HUDEP-2 (cell line): ENCODE results near the gene ZNF573.
"Not testable (repeated sequence)": the region's sequence is repeated elsewhere in the genome, so short reads cannot be mapped to it uniquely, and the experiment has no call there.

Experiments used
- DNase-seq, 76 experiments: peaks; one replicate each; lab custom pipeline; 2025; ENCODE audit not compliant: unreplicated experiment in 76 of 76; lab: John Stamatoyannopoulos, UW

The ZNF573 gene

DNA sequence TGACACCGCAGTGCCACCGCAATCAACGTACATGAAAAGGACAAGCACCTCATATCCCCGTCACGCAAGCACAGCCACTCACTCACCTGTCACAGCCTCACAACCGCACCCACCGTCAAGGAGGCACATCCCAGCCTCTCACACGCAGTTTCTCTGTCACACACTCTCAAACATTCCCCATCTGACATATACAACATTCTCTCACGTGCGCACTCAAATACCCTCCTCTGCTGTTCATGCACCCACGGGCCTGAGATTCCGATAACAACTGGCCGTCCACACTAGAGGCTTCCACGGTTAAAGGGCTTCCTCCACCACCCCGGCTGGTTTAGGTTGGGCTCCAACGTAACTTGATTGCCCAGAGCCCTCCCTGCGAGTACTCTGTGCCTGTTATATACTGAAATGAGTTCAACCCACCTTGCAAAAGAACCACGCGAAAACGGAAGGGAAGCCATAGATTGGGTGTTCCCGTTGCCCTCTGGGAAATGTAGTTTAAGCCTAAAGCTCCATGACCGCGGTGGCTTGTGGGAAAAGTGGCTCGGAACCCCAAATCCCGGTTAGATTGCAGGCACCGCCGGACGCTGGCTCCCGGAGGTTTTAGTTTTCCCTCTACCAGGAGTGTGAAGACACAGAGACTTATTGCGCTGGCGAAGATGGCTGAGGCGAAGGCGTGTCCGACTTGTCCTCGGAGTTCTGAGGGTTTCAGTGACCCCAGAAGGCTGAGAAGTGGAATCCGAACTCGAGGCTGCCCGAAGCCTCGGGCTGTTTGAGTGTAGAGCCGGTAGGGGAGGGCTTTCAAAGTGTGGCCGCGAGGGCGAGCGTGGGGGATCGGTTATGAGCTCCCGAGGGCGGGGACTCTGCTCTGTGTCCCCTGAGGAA is at the start of gene ZNF573:
ZNF573 (minus strand) TSS at position 460 of the 879 bp plus-strand sequence. CDS start 5,857 bp downstream, outside the sequence.
- DNase-seq, result peak in 74 of 76 experiments; percentile 21 to 89 (median 76)

DNA sequence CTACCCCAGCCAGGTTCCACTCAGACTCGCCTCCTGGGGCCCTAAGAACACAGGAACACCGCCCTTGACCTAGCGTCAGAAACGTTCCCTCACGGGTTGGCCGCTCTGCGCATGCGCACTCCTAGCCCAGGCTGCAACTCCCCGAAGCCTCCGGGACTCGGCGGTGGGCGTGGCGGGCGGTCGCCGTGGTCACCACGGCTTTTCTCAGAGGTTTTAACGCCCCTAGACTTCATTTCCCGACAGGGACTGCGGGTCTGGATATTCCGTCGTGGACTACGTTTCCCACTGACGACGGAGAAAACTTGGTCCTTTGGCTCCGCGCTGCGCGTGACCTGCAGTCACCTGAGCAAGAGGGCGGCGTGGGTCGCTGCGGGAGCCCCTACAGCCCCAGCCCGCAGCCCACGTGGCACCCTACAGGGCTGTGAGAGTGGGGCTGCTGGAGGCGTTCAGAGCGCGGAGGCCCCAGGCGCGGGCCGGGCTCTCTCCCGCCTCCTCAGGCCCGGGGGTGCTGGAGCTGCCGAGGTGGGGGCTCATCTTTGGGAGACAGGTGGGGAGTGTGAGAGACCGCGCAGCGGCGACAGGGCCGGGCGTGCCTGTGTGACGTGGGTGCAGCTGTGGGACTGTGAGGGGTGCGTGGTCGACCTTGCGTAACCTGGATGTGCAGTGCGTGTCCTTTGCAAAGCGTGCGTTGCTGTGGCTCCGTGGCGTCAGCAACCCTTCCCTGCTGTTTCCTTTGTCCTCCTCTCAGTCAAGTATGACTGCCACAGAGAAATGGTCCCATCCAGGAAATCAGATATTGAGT is 38.0 kb upstream of the ZNF573 start:
- DNase-seq, result peak in 5 of 76 experiments; percentile 1 to 36 (median 12)

DNA sequence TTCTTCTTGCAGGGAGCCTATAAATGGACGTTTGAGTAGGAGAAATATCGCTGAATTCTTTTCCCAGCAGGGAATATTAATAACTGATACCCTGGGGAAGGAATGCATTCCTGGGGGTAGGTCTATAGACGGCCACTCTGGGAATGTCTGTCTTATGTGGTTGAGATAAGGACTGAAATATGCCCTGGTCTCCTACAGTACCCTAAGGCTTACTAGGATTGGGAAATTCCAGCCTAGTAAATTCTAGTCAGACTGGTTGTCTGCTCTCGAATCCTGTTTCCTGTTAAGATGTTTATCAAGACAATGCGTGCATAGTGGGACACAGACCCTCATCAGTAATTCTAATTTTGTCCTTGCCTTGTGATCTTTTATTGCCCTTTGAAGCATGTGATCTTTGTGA is 36.2 kb upstream of the ZNF573 start:
- not testable (repeated sequence) for DNase-seq

DNA sequence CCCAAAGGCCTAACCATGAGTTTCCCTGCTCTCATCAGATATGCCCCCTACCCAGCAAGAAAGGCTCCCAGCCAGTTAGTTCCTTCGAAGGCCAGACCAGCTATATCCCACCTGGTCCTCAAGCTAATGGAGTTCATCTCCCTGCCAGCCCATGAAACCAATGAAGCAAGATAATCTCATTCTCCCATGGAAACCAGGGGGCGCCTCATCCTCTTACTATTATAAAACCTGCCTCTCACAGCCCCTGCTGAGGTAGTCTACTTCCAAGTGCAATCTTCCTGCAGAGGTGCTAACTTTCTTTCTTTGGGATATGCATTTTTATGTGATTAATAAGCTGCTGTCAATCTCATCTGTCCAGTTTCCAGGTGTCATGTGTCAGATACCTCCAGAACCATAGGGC is 34.0 kb upstream of the ZNF573 start:
- no peak for DNase-seq

DNA sequence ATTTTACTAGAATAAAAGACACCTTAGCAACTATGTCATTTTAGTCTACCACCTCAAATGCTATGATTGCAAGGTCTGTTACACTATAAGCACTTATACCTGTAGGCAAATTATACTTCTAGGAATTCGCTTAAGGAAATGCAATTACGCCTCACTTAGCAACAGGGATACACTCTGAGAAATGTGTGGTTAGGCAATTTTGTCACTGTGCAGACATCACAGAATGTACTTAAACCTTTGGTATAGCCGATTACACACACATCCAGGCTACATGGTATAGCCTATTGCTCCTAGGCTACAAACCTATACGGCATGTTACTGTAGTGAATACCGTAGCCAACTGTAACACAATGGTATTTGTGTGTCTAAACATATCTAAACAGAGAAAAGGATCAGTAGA is 30.0 kb upstream of the ZNF573 start:
- DNase-seq, result no peak

DNA sequence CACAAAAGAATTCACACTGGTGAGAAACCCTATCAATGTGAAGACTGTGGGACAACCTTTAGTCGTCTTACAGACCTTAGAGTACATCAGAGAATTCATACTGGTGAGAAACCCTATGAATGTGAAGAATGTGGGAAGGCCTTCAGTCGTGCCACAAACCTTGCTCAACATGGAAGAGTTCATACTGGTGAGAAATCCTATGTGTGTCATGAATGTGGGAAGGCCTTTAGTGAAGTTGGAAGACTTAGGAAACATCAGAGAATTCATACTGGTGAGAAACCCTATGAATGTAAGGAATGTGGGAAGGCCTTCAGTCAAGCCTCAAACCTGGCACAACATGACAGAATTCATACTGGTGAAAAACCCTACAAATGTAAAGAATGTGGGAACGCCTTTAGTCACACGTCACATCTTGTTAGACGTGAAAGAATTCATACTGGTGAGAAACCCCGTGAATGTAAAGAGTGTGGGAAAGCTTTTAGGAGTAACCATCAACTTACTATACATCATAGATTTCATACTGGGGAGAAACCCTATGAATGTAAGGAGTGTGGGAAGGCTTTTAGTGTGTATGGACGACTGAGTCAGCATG is 24.0 kb upstream of the ZNF573 start:
- no peak for DNase-seq

DNA sequence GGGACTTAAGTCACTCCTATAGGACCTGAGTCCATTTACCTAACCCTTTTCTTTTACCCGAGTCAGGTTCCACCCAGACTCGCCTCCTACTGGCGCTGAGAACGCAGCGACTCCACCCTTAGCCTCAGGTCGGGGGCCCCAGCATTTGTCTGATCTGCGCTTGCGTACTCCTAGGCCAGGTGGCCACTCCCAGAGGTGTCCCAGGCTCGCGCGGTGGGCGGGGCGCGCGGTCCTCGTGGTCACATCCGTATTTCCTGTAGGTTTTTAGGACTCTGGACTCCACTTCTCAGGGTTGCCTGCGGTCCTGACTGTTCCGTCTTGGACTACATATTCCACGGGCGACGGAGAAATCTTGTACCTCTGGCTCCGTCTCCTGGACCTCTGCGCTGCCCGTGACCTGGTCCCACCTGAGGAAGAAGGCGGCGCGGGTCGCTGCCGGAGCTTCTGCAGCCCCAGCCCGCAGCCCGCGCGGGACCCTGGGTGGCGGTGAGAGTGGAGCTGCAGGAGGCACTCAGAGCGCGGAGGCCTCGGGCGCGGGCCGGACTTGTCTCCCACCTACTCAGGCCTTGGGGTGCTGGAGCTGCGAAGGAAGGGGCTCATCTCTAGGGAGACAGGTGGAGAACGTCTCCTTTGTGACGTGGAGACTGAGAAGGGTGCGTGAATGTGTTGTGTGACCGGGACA is 11.0 kb upstream of the ZNF573 start:
- no peak for DNase-seq

DNA sequence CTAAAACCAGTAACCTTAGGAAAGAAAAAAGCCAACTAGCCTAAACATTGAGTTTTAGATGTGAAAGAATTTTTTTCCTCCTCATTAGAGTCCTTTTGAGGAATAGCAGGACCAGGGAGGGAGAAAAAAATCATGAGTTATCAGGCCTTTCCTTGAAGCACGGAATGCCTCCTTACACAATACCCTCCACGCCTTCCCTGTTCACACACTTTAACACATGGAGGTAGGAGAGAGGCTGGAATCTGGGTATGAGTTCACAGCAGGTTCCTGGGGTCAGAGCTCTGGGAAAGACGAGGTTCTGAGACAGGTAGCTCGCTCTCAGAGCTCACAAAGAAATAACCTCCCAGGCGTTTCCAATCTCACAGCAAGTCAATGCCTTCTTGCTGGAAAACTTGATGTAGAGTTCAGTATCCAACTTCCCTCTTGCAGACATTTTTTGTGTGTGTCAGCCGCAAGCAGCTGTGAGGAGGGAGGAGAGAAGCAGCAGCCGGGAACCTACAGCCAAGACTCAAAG is 716 bp downstream of the ZNF573 start:
- DNase-seq, result peak in 4 of 76 experiments; percentile 4 to 62 (median 32)

DNA sequence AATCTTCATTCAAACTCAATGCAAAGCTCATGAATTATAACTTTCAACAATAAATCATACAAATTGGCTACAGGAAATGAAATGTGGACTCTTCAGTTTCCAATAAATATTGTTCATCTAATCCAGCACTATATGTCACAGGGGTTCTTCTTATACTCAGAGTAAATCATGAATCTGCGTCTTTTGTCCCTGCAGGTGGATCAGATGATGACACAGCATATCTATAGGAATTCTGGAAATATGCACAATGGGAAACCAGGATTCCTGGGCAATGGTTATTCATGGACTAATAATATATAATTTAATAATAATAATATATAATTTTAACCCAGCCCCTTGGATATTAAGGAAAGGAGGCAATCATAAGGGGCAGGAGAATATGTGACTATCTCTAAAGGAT is 8.4 kb downstream of the ZNF573 start:
- DNase-seq, result no peak

DNA sequence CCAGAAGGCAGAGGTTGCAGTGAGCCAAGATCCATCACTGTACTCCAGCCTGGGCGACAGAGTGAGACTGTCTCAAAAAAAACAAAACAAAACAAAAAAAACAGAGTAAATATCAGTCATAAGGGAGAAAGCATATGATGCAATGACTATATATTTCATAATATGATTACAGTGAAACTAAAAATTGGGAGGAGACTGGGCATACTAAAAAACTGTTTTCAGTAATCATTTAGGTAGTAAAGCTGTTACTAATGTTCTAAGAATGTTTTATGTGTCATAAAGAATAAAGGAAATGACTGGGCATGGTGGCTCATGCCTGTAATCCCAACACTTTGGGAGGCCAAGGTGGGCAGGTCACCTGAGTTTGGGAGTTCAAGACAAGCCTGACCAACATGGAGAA is 15.9 kb downstream of the ZNF573 start:
- DNase-seq, result no peak

DNA sequence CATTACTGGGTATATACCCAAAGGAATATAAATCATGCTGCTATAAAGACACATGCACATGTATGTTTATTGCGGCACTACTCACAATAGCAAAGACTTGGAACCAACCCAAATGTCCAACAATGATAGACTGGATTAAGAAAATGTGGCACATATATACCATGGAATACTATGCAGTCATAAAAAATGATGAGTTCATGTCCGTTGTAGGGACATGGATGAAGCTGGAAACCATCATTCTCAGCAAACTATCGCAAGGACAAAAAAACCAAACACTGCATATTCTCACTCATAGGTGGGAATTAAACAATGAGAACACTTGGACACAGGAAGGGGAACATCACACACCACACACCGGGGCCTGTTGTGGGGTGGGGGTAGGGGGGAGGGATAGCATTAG is 21.7 kb downstream of the ZNF573 start:
- DNase-seq, result not testable (repeated sequence)

DNA sequence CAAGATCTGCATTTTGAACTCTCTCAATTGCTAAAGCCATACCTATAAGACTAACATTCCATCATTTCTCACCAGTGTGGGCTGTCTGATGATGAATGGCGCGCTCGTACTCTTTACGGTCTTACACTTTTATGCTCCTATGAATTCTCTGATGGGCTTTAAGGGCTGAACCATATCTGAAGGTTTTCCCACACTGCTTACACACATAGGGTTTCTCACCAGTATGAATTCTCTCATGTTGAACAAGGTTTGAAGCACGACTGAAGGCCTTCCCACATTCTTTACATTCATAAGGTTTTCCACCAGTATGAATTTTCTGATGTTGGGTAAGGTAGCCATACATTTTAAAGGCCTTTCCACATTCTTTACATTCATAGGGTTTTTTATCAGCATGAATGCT is 41.0 kb downstream of the ZNF573 start:
- no peak for DNase-seq

DNA sequence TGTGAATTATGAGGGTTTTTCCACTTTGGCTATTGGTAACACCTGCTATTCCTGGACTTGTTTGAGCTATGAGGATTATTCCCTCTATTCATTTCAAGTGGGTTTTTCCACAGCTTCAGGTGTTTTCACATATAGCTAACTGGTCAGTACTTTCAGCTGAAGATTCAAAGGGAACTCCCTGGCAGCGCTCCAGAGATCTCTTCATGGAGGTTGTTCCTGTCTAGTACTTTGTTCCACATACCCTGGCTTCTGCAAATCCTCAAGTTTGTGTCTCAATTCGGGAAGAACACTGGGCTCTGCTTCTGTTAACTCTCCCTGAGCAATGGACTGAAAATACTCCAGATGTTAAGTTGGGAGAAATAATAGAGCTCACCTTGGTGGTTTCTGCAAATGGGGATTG is 54.2 kb downstream of the ZNF573 start:
- no peak for DNase-seq

DNA sequence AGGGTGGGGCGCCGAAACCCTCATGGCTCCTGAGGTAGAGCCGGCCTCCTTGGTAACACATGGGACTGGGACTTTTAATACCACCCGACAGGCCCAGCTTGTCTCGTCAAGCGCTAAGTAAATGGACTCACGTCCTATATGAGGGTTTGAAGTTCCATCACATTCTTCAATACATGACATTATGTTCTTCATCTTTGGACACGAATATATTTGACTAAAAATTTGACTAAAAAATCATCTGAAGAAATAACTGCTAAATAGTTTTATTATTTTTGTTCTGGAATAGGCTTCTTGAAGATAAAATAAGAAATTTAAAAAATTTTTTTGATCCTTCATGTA is 59.5 kb downstream of the ZNF573 start:
- no peak for DNase-seq

DNA sequence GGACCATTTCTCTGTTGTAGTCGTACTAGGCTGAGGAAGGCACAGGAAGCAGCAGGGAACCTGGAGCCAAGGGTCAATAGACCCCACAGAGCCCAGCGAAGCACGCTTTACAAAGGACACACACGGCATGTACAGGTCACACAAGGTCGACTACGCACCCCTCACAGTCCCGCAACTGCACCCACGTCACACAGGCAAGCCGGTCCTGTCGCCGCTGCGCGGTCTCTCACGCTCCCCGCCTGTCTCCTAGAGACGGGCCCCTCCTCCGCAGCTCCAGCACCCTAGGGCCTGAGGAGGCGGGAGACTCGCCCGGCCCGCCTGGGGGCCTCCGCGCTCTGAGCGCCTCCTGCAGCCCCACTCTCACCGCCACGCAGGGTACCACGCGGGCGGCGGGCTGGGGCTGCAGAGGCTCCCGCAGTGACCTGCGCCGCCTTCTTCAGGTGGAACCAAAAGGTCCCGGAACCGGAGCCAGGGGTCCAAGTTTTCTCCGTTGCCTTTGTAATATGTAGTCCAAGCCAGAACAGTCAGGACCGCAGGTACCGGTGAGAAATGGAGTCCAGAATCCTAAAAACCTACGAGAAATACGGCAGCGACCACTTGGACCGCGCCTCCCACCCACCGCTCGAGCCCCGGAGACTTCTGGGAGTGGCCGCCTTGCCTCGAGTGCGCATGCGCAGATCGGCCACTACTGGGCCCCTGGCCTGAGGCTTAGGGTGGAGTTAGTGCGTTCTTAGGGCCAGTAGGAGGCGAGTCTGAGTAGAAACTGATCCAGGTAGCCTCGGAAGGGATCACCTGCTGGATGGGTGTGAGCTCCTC is 60.1 kb downstream of the ZNF573 start, which contains the start of gene ZNF607:
ZNF607 (minus strand) TSS at position 651 of the 816 bp plus-strand sequence. CDS start 8,143 bp downstream, outside the sequence.
- peak in 74 of 76 experiments; percentile 15 to 93 (median 83) for DNase-seq

DNA sequence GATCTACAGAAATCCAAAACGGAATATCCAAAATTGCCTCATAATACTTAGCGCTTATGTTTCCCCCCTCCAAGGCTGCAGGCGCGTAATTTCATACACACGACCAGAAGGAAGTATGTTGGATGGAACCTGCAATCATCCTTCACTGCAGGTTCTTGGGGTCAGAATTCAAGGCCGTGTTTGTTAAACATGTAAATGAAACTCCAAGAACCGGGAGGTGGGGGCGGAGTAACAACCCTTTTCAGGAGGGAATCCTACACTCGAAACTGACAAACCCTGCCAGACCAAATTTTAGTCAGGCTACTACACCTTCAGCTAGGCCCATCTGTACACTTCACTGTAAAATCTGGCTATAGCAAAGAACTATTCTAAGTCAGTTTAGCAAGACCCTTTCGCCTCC is 61.1 kb downstream of the ZNF573 start:
- DNase-seq, result no peak

DNA sequence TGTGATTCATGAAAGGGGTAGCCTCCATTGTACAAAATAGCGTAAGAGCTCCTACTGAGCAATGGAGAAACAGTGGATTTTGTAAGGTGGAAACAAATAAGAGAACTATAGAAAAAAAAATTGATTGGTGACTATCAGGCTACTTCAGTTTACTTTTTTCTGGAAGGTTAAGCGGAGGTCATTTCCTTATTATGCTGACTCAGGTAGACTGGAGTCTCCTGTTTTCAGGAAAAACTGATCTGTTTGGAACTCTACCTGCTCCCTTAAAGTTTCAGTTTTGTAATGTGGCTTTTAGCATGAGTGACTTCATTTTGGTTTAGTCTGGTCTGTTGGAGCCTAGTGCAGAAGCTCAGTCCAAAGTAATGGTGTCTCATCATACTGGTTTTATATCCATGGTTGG is 63.2 kb downstream of the ZNF573 start:
- no peak for DNase-seq

DNA sequence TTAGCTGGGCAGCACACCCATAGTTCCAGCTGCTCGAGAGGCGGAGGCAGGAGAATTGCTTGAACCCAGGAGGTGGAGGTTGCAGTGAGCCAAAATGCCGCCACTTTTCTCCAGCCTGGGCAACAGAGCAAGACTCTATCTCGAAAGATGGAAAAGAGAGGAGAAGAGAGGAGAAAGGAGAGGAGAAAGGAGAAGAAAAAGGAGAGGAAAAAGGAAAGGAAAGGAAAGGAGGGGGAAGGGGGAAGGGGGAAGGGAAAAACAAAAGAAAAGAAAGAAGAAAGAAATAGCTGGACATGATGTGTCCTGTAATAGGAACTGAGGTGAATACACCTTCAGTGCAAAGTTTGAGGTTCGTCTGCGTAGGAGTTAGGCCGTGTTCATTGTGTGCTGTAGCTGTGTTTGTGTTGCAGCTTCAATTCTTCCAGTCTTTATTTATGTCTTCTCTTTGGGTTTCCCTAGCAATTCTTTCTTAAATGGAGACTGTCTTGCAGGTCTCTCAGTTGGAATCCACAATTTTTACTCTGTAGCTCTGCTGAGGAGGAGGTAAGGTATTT is 73.3 kb downstream of the ZNF573 start:
- DNase-seq, result no peak

DNA sequence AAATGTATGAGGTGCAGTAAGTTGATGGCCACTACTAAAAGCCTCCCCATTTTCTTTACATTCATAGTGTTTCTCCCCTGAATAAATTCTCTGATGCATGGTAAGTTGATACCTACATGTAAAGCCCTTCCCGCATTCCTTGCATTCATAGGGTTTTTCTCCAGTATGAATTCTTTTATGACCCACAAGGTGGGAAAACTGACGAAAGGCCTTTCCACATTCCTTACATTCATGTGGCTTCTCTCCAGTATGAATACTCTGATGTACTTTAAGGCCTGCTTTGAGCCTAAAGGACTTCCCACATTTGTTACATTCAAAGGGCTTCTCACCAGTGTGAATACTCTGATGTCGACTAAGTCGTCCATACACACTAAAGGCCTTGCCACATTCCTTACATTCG is 80.3 kb downstream of the ZNF573 start:
- no peak for DNase-seq
